Lower lobe of right lung (tissue), 2 donors: ENCODE measurements around the gene TMEM125. TPM values are rescaled to one million over a fixed set of nuclear protein-coding genes. Genes with fewer than 3 reads are reported as not detected.

Experiments
- ATAC-seq, 2 donors: fragments of 200-7000 bp; cut with Tn5 transposase; one replicate each; pipeline ENCODE4 v1.9.1; 2020 to 2022; ENCODE audit warnings: mild to moderate bottlenecking in 2 of 2, moderate library complexity in 2 of 2
- DNase-seq: peaks from one replicate; pipeline ENCODE4 v3.0.0-alpha.2; 2020
- H3K27ac ChIP-seq: fragments of 200-600 bp; one replicate; pipeline ENCODE4 v1.8.0; 2022
- H3K27me3 ChIP-seq: fragments of 200-600 bp; one replicate; pipeline ENCODE4 v1.8.0; 2022; ENCODE audit warnings: low read depth
- H3K36me3 ChIP-seq: fragments of 200-600 bp; one replicate; pipeline ENCODE4 v1.8.0; 2022; ENCODE audit warnings: mild to moderate bottlenecking
- H3K4me1 ChIP-seq: fragments of 200-600 bp; one replicate; pipeline ENCODE4 v1.8.0; 2022
- H3K4me3 ChIP-seq: fragments of 200-600 bp; one replicate; pipeline ENCODE4 v1.8.0; 2022; ENCODE audit warnings: mild to moderate bottlenecking
- H3K9me3 ChIP-seq: fragments of 200-600 bp; one replicate; pipeline ENCODE4 v1.8.0; 2022
- CTCF ChIP-seq: fragments of 200-600 bp; IDR thresholded peaks from one replicate; pipeline ENCODE4 v1.8.0; 2022; ENCODE audit warnings: antibody characterized with exemption, mild to moderate bottlenecking
- intact Hi-C: fragments of 100-400 bp; cut with DNase I; formaldehyde crosslinking; loops from one replicate; pipeline ENCODE4 v1.11.0; 2022
- long read RNA-seq: library from polyadenylated mRNA; unstranded; transcript quantifications from one replicate; pipeline ENCODE4 v2.0.0, GENCODE V29; 2021
- total RNA-seq: library from RNA; stranded (reverse); fragmentation: NEBNext Ultra II Directional; extraction: Animal tissue kit (Norgen Biotek cat#: 25700); gene quantifications from one replicate; pipeline ENCODE4 v1.2.1, GENCODE V29; 2021
- donor health status: DM: no; HTN: yes; CAD: no; lungs with severe emphysema.

TMEM125 gene
- 197 TPM for total RNA-seq
- long read RNA-seq, transcript TMEM125-201 (4 exons, 1,850 nt) = minor isoform, 16 of 336 reads
- long read RNA-seq, transcript TMEM125-202 (4 exons, 1,786 nt) = major isoform, 211 of 336 reads
- long read RNA-seq, partial matches to known transcripts = 35 of 336 reads
- long read RNA-seq, other reads (novel, unspliced or antisense) = 73 of 336 reads

- H3K4me1 ChIP-seq = peaks cover 24% of the 10 kb centered on the region
- ATAC-seq = peak; percentile 89
These were observed at the start of gene TMEM125 for GRCh38 chr1:43269627-43270375. Gene TMEM125, plus strand, starts transcription at chr1:43269983. Its CDS starts 2,740 bp downstream, at chr1:43272723.

GRCh38 chr1:43220905-43221778 lies 48.6 kb upstream of the TMEM125 start:
- Histone ChIP-seq H3K27me3 (no peaks in the 10 kb centered on the region), H3K4me1 (peaks cover 4% of the 10 kb centered on the region), H3K36me3 (no peaks in the 10 kb centered on the region), H3K27ac (no peak overlapping the region), H3K9me3 (no peaks in the 10 kb centered on the region), H3K4me3 (no peak overlapping the region)
- ATAC-seq (peak in 1 of 2 donors; percentile 34), DNase-seq (no peak)
- intact Hi-C loops = loop anchor here (10.0 kb wide), 1 partner anchor 194 kb away; no protein-coding TSS in a partner anchor
- no peak for TF ChIP-seq CTCF

More at GRCh38 chr1:43269627-43270375, at the start of gene TMEM125:
- DNase-seq = peak; percentile 90
- Histone ChIP-seq H3K9me3 (no peaks in the 10 kb centered on the region), H3K27me3 (no peaks in the 10 kb centered on the region), H3K36me3 (no peaks in the 10 kb centered on the region), H3K4me3 (peak within 1 kb of the TSS; percentile 51), H3K27ac (peak within 1 kb of the TSS; percentile 85)
- TF ChIP-seq CTCF = no peak
- intact Hi-C loops = no loop called here

- H3K27ac ChIP-seq = no peak overlapping the region
- DNase-seq = no peak
- no peaks in the 10 kb centered on the region for H3K36me3 ChIP-seq
- H3K27me3 ChIP-seq = no peaks in the 10 kb centered on the region
- TF ChIP-seq CTCF = no peak
- no peaks in the 10 kb centered on the region for H3K9me3 ChIP-seq
- H3K4me1 ChIP-seq = no peaks in the 10 kb centered on the region
- no peak for ATAC-seq
- no peak overlapping the region for H3K4me3 ChIP-seq
- intact Hi-C loops = loop anchor here (10.0 kb wide), 1 partner anchor 193 kb away; no protein-coding TSS in a partner anchor
These were observed 48.0 kb upstream of the TMEM125 start for GRCh38 chr1:43221797-43222196.

- Histone ChIP-seq H3K27ac (no peak overlapping the region), H3K36me3 (no peaks in the 10 kb centered on the region), H3K27me3 (no peaks in the 10 kb centered on the region), H3K9me3 (no peaks in the 10 kb centered on the region), H3K4me1 (peaks cover 8% of the 10 kb centered on the region), H3K4me3 (no peak overlapping the region)
- no peak for DNase-seq
- ATAC-seq = no peak
- no peak for TF ChIP-seq CTCF
- intact Hi-C loops = loop anchor here (10.0 kb wide), 1 partner anchor 192 kb away; no protein-coding TSS in a partner anchor
These were observed 46.9 kb upstream of the TMEM125 start for GRCh38 chr1:43222879-43223278.

- Histone ChIP-seq H3K4me3 (no peak overlapping the region), H3K27me3 (no peaks in the 10 kb centered on the region), H3K27ac (no peak overlapping the region), H3K36me3 (no peaks in the 10 kb centered on the region), H3K9me3 (no peaks in the 10 kb centered on the region), H3K4me1 (peaks cover 16% of the 10 kb centered on the region)
- intact Hi-C loops = loop anchor here (10.0 kb wide), 1 partner anchor 190 kb away; no protein-coding TSS in a partner anchor
- ATAC-seq (no peak), DNase-seq (no peak)
- TF ChIP-seq CTCF = no peak
These were observed 44.6 kb upstream of the TMEM125 start for GRCh38 chr1:43225168-43225567.
